H1 (cell line): ENCODE measurements around the gene ZBTB16. TPM values are rescaled to one million over a fixed set of nuclear protein-coding genes. Genes with fewer than 3 reads are reported as not detected.

ENCODE experiments used
- CTCF ChIA-PET: fragments of 300-600 bp; sonication (Branson Sonifier 250); formaldehyde crosslinking; loops from one replicate; lab custom pipeline; 2021; ENCODE audit not compliant: partially characterized antibody; lab: Charles Lee
- POLR2A ChIA-PET: fragments of 300-600 bp; sonication (Branson Sonifier 250); formaldehyde crosslinking; loops from one replicate; lab custom pipeline; 2021; ENCODE audit warnings: inconsistent platforms; ENCODE audit not compliant: partially characterized antibody; lab: Charles Lee
- DNase-seq, 2 experiments: peaks; one replicate each; pipeline versions ENCODE4 v3.0.0 to v3.0.0-alpha.2; 2010 to 2022; ENCODE audit warnings: low spot score in 2 of 2, low read depth in 1 of 2, mixed read lengths in 1 of 2
- FAIRE-seq: peaks from 2 replicates; lab custom pipeline; 2011; peaks lifted over from hg19 to GRCh38; lab: Jason Lieb, UNC
- H2AFZ ChIP-seq: 2 replicates; pipeline ENCODE4 v1.8.1; 2012; ENCODE audit warnings: low read length, inconsistent platforms
- H2AK5ac ChIP-seq: 2 replicates; pipeline ENCODE4 v1.6.1; 2013; ENCODE audit warnings: low read depth, low read length
- H2BK120ac ChIP-seq: replicated peaks from 2 replicates; pipeline ENCODE3; 2013; ENCODE audit warnings: low read depth, low read length, inconsistent platforms
- H2BK12ac ChIP-seq: 2 replicates; pipeline ENCODE4 v1.6.1; 2013; ENCODE audit warnings: low read depth, low read length
- H2BK15ac ChIP-seq: 2 replicates; pipeline ENCODE4 v1.6.1; 2013; ENCODE audit warnings: low read length
- H2BK20ac ChIP-seq: 2 replicates; pipeline ENCODE4 v1.6.1; 2013; ENCODE audit warnings: low read length
- H2BK5ac ChIP-seq: 2 replicates; pipeline ENCODE4 v1.6.1; 2013; ENCODE audit warnings: low read depth, low read length
- H3K14ac ChIP-seq: 2 replicates; pipeline ENCODE4 v1.6.1; 2013; ENCODE audit warnings: inconsistent platforms; ENCODE audit not compliant: insufficient read length
- H3K18ac ChIP-seq: 2 replicates; pipeline ENCODE4 v1.6.1; 2013; ENCODE audit warnings: low read length; ENCODE audit errors: extremely low read depth
- H3K23ac ChIP-seq: 2 replicates; pipeline ENCODE4 v1.6.1; 2013; ENCODE audit warnings: inconsistent platforms; ENCODE audit not compliant: insufficient read length
- H3K23me2 ChIP-seq: 2 replicates; pipeline ENCODE4 v1.6.1; 2013; ENCODE audit warnings: low read depth, low read length
- H3K27ac ChIP-seq: 2 replicates; pipeline ENCODE4 v1.6.1; 2011; ENCODE audit warnings: low read depth, low read length, inconsistent platforms
- H3K27me3 ChIP-seq, 4 experiments: replicated peaks in 1 of 4; 1 replicate in 1 of 4; 2 replicates in 3 of 4; pipeline versions ENCODE4 v1.6.1 to v1.8.1; 2011 to 2013; ENCODE audit warnings: low read length in 3 of 4, mild to moderate bottlenecking in 3 of 4, inconsistent platforms in 2 of 4, mixed read lengths in 2 of 4, moderate library complexity in 1 of 4; ENCODE audit not compliant: control insufficient read depth in 3 of 4, insufficient read depth in 3 of 4; ENCODE audit errors: extremely low read depth in 1 of 4
- H3K36me3 ChIP-seq, 4 experiments: 2 replicates each; pipeline versions ENCODE4 v1.6.1 to v1.8.1; 2011 to 2013; ENCODE audit warnings: mild to moderate bottlenecking in 4 of 4, low read length in 3 of 4, moderate library complexity in 2 of 4, control low read depth in 1 of 4, inconsistent platforms in 1 of 4; ENCODE audit not compliant: insufficient read depth in 4 of 4, control insufficient read depth in 2 of 4
- H3K4ac ChIP-seq: replicated peaks from 2 replicates; pipeline ENCODE3; 2013; ENCODE audit warnings: low read length, low read depth, mixed read lengths, inconsistent platforms; ENCODE audit not compliant: insufficient read length
- H3K4me1 ChIP-seq, 4 experiments: replicated peaks in 1 of 4; 1 replicate in 1 of 4; 2 replicates in 3 of 4; pipeline versions ENCODE4 v1.6.1 to v1.8.1; 2011 to 2013; ENCODE audit warnings: low read length in 3 of 4, inconsistent platforms in 2 of 4, mixed read lengths in 1 of 4; ENCODE audit not compliant: insufficient read depth in 4 of 4, control insufficient read depth in 3 of 4
- H3K4me2 ChIP-seq, 2 experiments: 2 replicates each; pipeline versions ENCODE4 v1.6.1 to v1.8.1; 2011 to 2013; ENCODE audit warnings: low read depth in 2 of 2, low read length in 2 of 2, control low read depth in 1 of 2, inconsistent platforms in 1 of 2, mild to moderate bottlenecking in 1 of 2; ENCODE audit not compliant: insufficient read depth in 1 of 2
- H3K4me3 ChIP-seq, 4 experiments: fragments of 200-600, 300-600 bp in 1 of 4; sonication (generic), shearing (Covaris generic), sonication (Bioruptor Twin) in 1 of 4; 2 replicates each; pipeline versions ENCODE4 v1.5.1 to v1.8.1; 2011 to 2016; ENCODE audit warnings: low read length in 4 of 4, low read depth in 3 of 4, control low read depth in 2 of 4, inconsistent platforms in 2 of 4, mild to moderate bottlenecking in 2 of 4, mixed read lengths in 1 of 4, moderate library complexity in 1 of 4; ENCODE audit not compliant: insufficient read depth in 2 of 4; ENCODE audit errors: extremely low read depth in 1 of 4
- H3K56ac ChIP-seq: replicated peaks from 2 replicates; pipeline ENCODE3; 2013; ENCODE audit warnings: low read depth, mild to moderate bottlenecking, mixed read lengths, low read length, inconsistent platforms; ENCODE audit not compliant: insufficient read length
- H3K79me1 ChIP-seq: 2 replicates; pipeline ENCODE4 v1.6.1; 2013; ENCODE audit warnings: low read depth, low read length, control low read depth
- H3K79me2 ChIP-seq, 2 experiments: 2 replicates each; pipeline versions ENCODE4 v1.6.1 to v1.8.1; 2012 to 2013; ENCODE audit warnings: low read length in 2 of 2, mild to moderate bottlenecking in 2 of 2, inconsistent platforms in 1 of 2; ENCODE audit not compliant: insufficient read depth in 2 of 2, control insufficient read depth in 1 of 2
- H3K9ac ChIP-seq, 4 experiments: replicated peaks in 1 of 4; 1 replicate in 1 of 4; 2 replicates in 3 of 4; pipeline versions ENCODE4 v1.6.1 to v1.8.1; 2011 to 2013; ENCODE audit warnings: low read depth in 3 of 4, low read length in 3 of 4, control low read depth in 2 of 4, mild to moderate bottlenecking in 2 of 4, moderate library complexity in 2 of 4, inconsistent platforms in 1 of 4; ENCODE audit errors: extremely low read depth in 1 of 4
- H3K9me3 ChIP-seq, 2 experiments: 2 replicates each; pipeline versions ENCODE4 v1.6.1 to v1.8.1; 2012 to 2013; ENCODE audit warnings: mild to moderate bottlenecking in 2 of 2, moderate library complexity in 2 of 2, control low read depth in 1 of 2, inconsistent platforms in 1 of 2, low read depth in 1 of 2, low read length in 1 of 2, mixed read lengths in 1 of 2; ENCODE audit not compliant: insufficient read depth in 2 of 2
- H4K20me1 ChIP-seq, 2 experiments: replicated peaks in 1 of 2; 2 replicates each; pipeline versions ENCODE3 to v1.8.1; 2011 to 2013; ENCODE audit warnings: inconsistent platforms in 2 of 2, low read length in 2 of 2, mild to moderate bottlenecking in 1 of 2; ENCODE audit not compliant: insufficient read depth in 2 of 2, control insufficient read depth in 1 of 2
- H4K5ac ChIP-seq: 2 replicates; pipeline ENCODE4 v1.6.1; 2013; ENCODE audit warnings: low read length, low read depth, mixed read lengths, inconsistent platforms; ENCODE audit not compliant: insufficient read length
- H4K8ac ChIP-seq: 2 replicates; pipeline ENCODE4 v1.8.0; 2013; ENCODE audit warnings: mild to moderate bottlenecking, moderate library complexity, low read length, inconsistent platforms; ENCODE audit not compliant: insufficient read depth; ENCODE audit errors: extremely low read depth
- H4K91ac ChIP-seq: replicated peaks from 2 replicates; pipeline ENCODE3; 2013; ENCODE audit warnings: low read length, mixed read lengths, inconsistent platforms; ENCODE audit not compliant: insufficient read length
- HDAC6 ChIP-seq: IDR thresholded peaks from one replicate; pipeline ENCODE4 v1.7.1; 2012; ENCODE audit warnings: low read depth, mild to moderate bottlenecking, inconsistent platforms, low read length, moderate library complexity
- WGBS, 2 experiments: shearing (Covaris generic) in 1 of 2; methylation state at CpG; one replicate each; pipeline versions ENCODE4 v1.1.6 to v1.1.7; 2013 to 2015; ENCODE audit warnings: low lambda C conversion rate in 2 of 2, mixed read lengths in 2 of 2, inconsistent platforms in 1 of 2, low coverage in 1 of 2, missing lambda C conversion rate in 1 of 2; ENCODE audit not compliant: insufficient replicate concordance in 2 of 2, insufficient coverage in 1 of 2, insufficient read length in 1 of 2; ENCODE audit errors: extremely low coverage in 1 of 2, missing lambda C conversion rate in 1 of 2; 5-methylcytosine and 5-hydroxymethylcytosine counted together
- polyA plus RNA-seq, 7 experiments: library from polyadenylated mRNA; depleted of rRNA in 3 of 7; stranded (reverse) in 5 of 7; unstranded in 2 of 7; fragments of >200 nt in 5 of 7; fragments of 200-250 nt in 2 of 7; gene quantifications; 1 replicate in 5 of 7; 2 replicates in 1 of 7; 4 replicates in 1 of 7; pipeline versions ENCODE4 v1.2.1 to v1.2.3, GENCODE V29; 2011 to 2013; ENCODE audit warnings: missing spikeins in 2 of 7, mixed read lengths in 2 of 7
- total RNA-seq: library from RNA; stranded (reverse); fragmentation: NEBNext Ultra II Directional; extraction: Animal tissue kit (Norgen Biotek cat#: 25700); gene quantifications from 2 replicates; pipeline ENCODE4 v1.2.1, GENCODE V29; 2021

ZBTB16 gene
- total and polyA plus RNA-seq, 2 of the 8 experiments (the other 6 are each of a cell fraction or from before 2014, with no cell fraction given), result 0.12 to 0.61 TPM

DNA sequence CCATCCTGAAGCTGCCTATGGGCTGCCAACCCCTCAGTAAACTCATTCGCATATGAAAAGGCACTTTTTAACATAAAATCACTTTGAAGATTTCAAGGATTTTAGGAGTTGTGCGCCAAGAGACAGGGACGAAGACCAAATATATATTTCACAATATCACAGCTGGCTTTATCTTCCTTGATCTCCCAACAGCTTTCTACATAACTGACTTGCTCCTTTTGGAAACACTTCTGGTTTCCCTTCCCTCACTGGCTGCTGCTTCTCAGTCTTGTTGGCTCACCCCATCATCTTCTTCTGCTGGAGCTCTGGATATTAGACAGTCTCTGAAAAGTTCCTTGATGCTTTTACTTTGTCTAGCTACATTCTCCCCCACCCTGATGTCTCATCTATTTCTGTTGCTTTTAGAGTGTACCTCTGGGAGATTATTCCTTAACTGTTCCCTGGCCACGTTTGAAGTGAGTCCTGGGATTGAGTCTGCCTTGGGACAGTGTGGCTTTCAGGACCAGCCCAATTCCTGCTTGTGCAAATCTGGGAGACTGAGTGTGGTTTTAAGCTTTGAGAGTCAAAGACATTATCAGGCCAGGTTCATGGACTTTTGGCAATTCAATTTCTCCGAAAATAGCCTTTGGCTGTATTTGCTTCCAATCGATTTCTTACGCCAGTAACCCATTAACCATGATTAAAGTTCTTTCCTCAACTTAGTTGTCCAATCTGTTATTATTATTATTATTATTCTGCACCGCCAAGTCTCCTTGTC is 205.8 kb downstream of the ZBTB16 start:
- Histone ChIP-seq H2BK12ac (no peak overlapping the region), H3K79me1 (no peaks in the 10 kb centered on the region), H3K4me3 (no peak overlapping the region), H4K20me1 (no peaks in the 10 kb centered on the region), H2BK5ac (no peak overlapping the region), H3K56ac (no peak overlapping the region), H3K14ac (no peak overlapping the region), H3K79me2 (no peaks in the 10 kb centered on the region), H3K27ac (no peak overlapping the region), H3K27me3 (no peaks in the 10 kb centered on the region), H2BK20ac (no peak overlapping the region), H2BK120ac (no peak overlapping the region), H2AFZ (peak overlapping the region; percentile 37; the same call in 1 of the 2 replicates), H2BK15ac (no peak overlapping the region), H3K23me2 (no peaks in the 10 kb centered on the region), H3K4me2 (no peak overlapping the region), H3K23ac (no peak overlapping the region), H3K18ac (no peak overlapping the region), H4K5ac (no peak overlapping the region), H3K36me3 (no peaks in the 10 kb centered on the region), H3K4me1 (no peaks in the 10 kb centered on the region; a peak in 1 of 7 replicates), H3K9ac (no peak overlapping the region; a peak in 2 of 7 replicates), H2AK5ac (no peak overlapping the region), H4K8ac (no peak overlapping the region), H4K91ac (no peak overlapping the region), H3K9me3 (no peaks in the 10 kb centered on the region), H3K4ac (no peak overlapping the region)
- WGBS, 2 experiments, result 89% methylated on average over 8 of the region's 8 CpGs; no CpG with 5 or more reads in 1 of the 2 experiments
- no peak for TF ChIP-seq HDAC6
- no peak for DNase-seq
- ChIA-PET CTCF (interaction anchor here (0.7 to 12.0 kb wide), 16 partner anchors 12 to 459 kb away, joined by 3 to 280 read pairs (median 4); no protein-coding TSS in a partner anchor), POLR2A (no interaction called here)
- no peak for FAIRE-seq
